ENCODE results near the gene ASB17.
"Not testable (repeated sequence)": the region's sequence is repeated elsewhere in the genome, so short reads cannot be mapped to it uniquely, and the experiment has no call there.

Gene ASB17

GRCh38 chr1:75932304-75932703, at the start of gene ASB17:
Gene ASB17 (minus strand): TSS chr1:75932404. CDS start chr1:75932291, 113 bp downstream.
- DNase-seq, result no peak

GRCh38 chr1:75980972-75981897, 49.0 kb upstream of the ASB17 start:
- no peak for DNase-seq

GRCh38 chr1:75970631-75971030, 38.4 kb upstream of the ASB17 start:
- DNase-seq, result no peak

GRCh38 chr1:75969550-75969949, 37.3 kb upstream of the ASB17 start:
- no peak for DNase-seq

- DNase-seq, result no peak
These were observed 35.5 kb upstream of the ASB17 start for GRCh38 chr1:75967719-75968118.

GRCh38 chr1:75964760-75965408, 32.7 kb upstream of the ASB17 start:
- DNase-seq, result no peak

- DNase-seq, result not testable (repeated sequence)
These were observed 32.0 kb upstream of the ASB17 start for GRCh38 chr1:75964110-75964759.

GRCh38 chr1:75954586-75954985, 22.4 kb upstream of the ASB17 start:
- no peak for DNase-seq

GRCh38 chr1:75953461-75953860, 21.3 kb upstream of the ASB17 start:
- no peak for DNase-seq

- no peak for DNase-seq
These were observed 19.8 kb upstream of the ASB17 start for GRCh38 chr1:75952016-75952415.

- no peak for DNase-seq
These were observed 18.0 kb upstream of the ASB17 start for GRCh38 chr1:75950176-75950575.

- not testable (repeated sequence) for DNase-seq
These were observed 10.8 kb upstream of the ASB17 start for GRCh38 chr1:75943037-75943436.

- no peak for DNase-seq
These were observed 4.8 kb upstream of the ASB17 start for GRCh38 chr1:75937034-75937433.

- no peak for DNase-seq
These were observed 9.5 kb downstream of the ASB17 start for GRCh38 chr1:75922698-75923097.

- no peak for DNase-seq
These were observed 15.4 kb downstream of the ASB17 start for GRCh38 chr1:75916834-75917233.

- peak in 2 of 3 experiments; percentile 11 to 60 for DNase-seq
These were observed 23.5 kb downstream of the ASB17 start for GRCh38 chr1:75908717-75909152.

GRCh38 chr1:75901371-75901770, 30.8 kb downstream of the ASB17 start:
- no peak for DNase-seq

GRCh38 chr1:75884437-75884836, 47.8 kb downstream of the ASB17 start:
- no peak for DNase-seq

- no peak for DNase-seq
These were observed 52.2 kb downstream of the ASB17 start for GRCh38 chr1:75879985-75880384.

GRCh38 chr1:75870951-75871350, 61.3 kb downstream of the ASB17 start:
- DNase-seq, result no peak
